Stomach (tissue), 4 donors: ENCODE measurements around the gene ART3.

Experiments used
- POLR2A ChIP-seq, 4 donors: fragments of 450-650 bp; IDR thresholded peaks; one replicate each; pipeline ENCODE4 v1.6.1; 2016; ENCODE audit warnings: antibody characterized with exemption in 4 of 4, control low read depth in 2 of 4, mild to moderate bottlenecking in 1 of 4, moderate library complexity in 1 of 4
- POLR2AphosphoS5 ChIP-seq, 3 donors: sonication (generic); formaldehyde crosslinking; IDR thresholded peaks; one replicate each; pipeline ENCODE4 v1.6.1; 2016; ENCODE audit warnings: antibody characterized with exemption in 3 of 3
- TF ChIP-seq, protein P1 (sequence below), 7 experiments: fragments of 450-650 bp in 4 of 7; fragments of 200-600 bp in 3 of 7; sonication (generic) in 3 of 7; IDR thresholded peaks; one replicate each; pipeline ENCODE4 v1.5.1; 2016 to 2019; ENCODE audit warnings: antibody characterized with exemption in 7 of 7, control low read depth in 2 of 7, mild to moderate bottlenecking in 1 of 7

DNA sequence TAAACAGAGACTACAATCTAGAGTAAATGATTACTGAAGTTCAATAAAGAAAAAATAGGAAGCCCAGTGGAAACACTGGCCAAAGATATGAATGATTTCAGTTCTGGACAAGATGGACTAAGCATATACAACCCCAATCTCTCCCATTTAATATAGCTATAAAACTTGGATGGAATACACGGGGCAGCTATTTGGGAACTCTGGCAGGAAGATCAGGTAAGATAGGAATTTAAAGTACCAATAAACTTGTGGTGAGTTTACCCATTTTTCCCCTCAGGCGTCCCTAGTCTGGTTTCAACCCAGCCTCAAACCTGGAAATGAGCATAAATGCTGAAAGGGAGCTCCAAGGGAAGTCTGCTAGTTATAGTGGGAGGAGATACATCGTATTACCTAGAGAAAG is 53.2 kb downstream of the ART3 start:
- TF ChIP-seq, protein P1, sequence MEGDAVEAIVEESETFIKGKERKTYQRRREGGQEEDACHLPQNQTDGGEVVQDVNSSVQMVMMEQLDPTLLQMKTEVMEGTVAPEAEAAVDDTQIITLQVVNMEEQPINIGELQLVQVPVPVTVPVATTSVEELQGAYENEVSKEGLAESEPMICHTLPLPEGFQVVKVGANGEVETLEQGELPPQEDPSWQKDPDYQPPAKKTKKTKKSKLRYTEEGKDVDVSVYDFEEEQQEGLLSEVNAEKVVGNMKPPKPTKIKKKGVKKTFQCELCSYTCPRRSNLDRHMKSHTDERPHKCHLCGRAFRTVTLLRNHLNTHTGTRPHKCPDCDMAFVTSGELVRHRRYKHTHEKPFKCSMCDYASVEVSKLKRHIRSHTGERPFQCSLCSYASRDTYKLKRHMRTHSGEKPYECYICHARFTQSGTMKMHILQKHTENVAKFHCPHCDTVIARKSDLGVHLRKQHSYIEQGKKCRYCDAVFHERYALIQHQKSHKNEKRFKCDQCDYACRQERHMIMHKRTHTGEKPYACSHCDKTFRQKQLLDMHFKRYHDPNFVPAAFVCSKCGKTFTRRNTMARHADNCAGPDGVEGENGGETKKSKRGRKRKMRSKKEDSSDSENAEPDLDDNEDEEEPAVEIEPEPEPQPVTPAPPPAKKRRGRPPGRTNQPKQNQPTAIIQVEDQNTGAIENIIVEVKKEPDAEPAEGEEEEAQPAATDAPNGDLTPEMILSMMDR (IDR thresholded peaks at IDR 0.05) = no peak
- TF ChIP-seq POLR2AphosphoS5 (IDR thresholded peaks at IDR 0.05) (no peak), POLR2A (IDR thresholded peaks at IDR 0.05) (no peak)
